Gastrocnemius medialis (tissue), 4 donors: ENCODE results near the gene ZFYVE16. TPM values are rescaled to one million over a fixed set of nuclear protein-coding genes. Genes with fewer than 3 reads are reported as not detected.
A peak's percentile ranks its signal among the peaks of the same experiment; 100 is the strongest.

Source experiments
- ATAC-seq, 2 donors: fragments of 150-250 bp; one replicate each; pipeline ENCODE4 v1.9.1; 2016
- DNase-seq, 2 donors: peaks; one replicate each; pipeline ENCODE4 v3.0.0-alpha.2; 2019
- H3K27ac ChIP-seq, 4 donors: fragments of 200-600 bp; sonication (generic); 1 replicate in 1 of 4; 2 replicates in 3 of 4; pipeline ENCODE4 v1.5.1; 2016 to 2018; ENCODE audit warnings: mild to moderate bottlenecking in 2 of 4, moderate library complexity in 1 of 4
- H3K27me3 ChIP-seq, 3 donors: fragments of 200-600 bp; sonication (generic) in 2 of 3; 1 replicate in 1 of 3; 2 replicates in 2 of 3; pipeline versions ENCODE4 v1.5.1 to v1.6.0; 2016 to 2019; ENCODE audit warnings: mild to moderate bottlenecking in 1 of 3, moderate library complexity in 1 of 3
- H3K36me3 ChIP-seq, 2 donors: fragments of 200-600 bp; sonication (generic) in 1 of 2; one replicate each; pipeline ENCODE4 v1.5.1; 2017 to 2018
- H3K4me1 ChIP-seq, 2 donors: fragments of 200-600 bp; sonication (generic) in 1 of 2; one replicate each; pipeline ENCODE4 v1.5.1; 2016 to 2017; ENCODE audit warnings: mild to moderate bottlenecking in 2 of 2
- H3K4me3 ChIP-seq, 4 donors: fragments of 200-600 bp; sonication (generic) in 3 of 4; 1 replicate in 1 of 4; 2 replicates in 3 of 4; pipeline ENCODE4 v1.5.1; 2016 to 2019; ENCODE audit warnings: mild to moderate bottlenecking in 2 of 4
- H3K9me3 ChIP-seq, 3 donors: fragments of 200-600 bp; sonication (generic) in 2 of 3; 1 replicate in 1 of 3; 2 replicates in 2 of 3; pipeline ENCODE4 v1.5.1; 2016 to 2019
- POLR2A ChIP-seq, 2 donors: fragments of 450-650 bp; IDR thresholded peaks; one replicate each; pipeline ENCODE4 v1.6.1; 2017; ENCODE audit warnings: antibody characterized with exemption in 2 of 2, mild to moderate bottlenecking in 2 of 2, moderate library complexity in 2 of 2
- in situ Hi-C, 4 donors: fragments of 200-750 bp; cut with MboI; loops; one replicate each; pipeline versions ENCODE4 v1.15.0 to v1.8.0; 2017; ENCODE audit warnings: low sequenced_read_pairs in 4 of 4
- intact Hi-C: fragments of 100-400 bp; cut with DNase I; formaldehyde crosslinking; loops from one replicate; pipeline ENCODE4 v1.15.1; 2023; ENCODE audit warnings: low total_unique reads
- total RNA-seq, 4 donors: library from RNA; depleted of rRNA; stranded (reverse); fragments of >200 nt; gene quantifications; one replicate each; pipeline versions ENCODE4 v1.1.0 to v1.2.3, GENCODE V29; 2016
- TF ChIP-seq, protein P1 (sequence below), 5 experiments: fragments of 450-650 bp in 3 of 5; fragments of 200-600 bp in 2 of 5; sonication (generic) in 2 of 5; IDR thresholded peaks in 4 of 5; conservative IDR thresholded peaks in 1 of 5; 1 replicate in 4 of 5; 2 replicates in 1 of 5; pipeline ENCODE4 v1.5.1; 2016 to 2019; ENCODE audit warnings: antibody characterized with exemption in 5 of 5, mild to moderate bottlenecking in 3 of 5, moderate library complexity in 3 of 5

Gene ZFYVE16
- total RNA-seq, result 10 to 100 TPM in 3 of 4 donors, 1 to 10 TPM in 1; 9.7 to 19.1 (median 12.4) TPM

DNA sequence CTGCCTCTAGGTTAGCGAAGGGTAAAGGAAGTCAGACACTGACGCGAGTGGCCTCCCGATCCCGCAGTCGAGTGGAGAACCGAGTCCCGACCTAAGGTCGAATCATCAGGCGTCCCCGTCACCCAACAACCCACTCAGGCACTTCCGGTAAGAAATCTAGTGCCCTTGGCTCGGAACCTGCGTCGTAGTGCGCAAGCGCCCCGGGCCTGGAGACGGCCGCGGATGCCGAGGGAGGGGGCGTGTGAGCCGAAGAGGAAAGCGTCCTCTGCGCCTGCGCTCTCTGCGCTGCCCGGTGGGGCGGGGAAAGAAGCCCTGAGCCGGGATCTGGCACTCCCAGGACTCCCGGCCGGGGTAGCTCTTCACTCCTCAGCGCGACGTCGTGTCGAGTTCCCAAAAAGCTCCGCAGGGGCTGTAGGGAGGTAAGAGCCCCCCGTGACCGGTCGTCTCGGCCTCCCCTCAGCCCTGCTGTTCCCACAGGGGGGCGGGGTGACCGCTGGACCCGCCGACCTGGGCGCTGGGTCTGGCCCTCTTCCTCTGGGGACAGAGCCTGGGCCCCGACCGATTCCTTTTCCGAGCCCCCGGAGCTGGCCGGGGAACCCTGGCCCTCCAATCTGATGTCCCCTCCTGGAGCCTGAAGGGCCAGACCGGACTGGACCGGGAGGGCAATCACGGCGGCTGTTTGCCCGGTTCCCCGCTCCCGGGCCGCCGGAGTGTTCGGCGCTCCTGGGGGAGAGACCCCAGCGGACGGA lies at the start of gene ZFYVE16:
Gene ZFYVE16, plus strand, starts transcription at position 330 of the 749 bp plus-strand sequence. CDS start 26,084 bp downstream, outside the sequence.
- H3K9me3 ChIP-seq, result no peaks in the 10 kb centered on the region
- intact Hi-C loops, result loop anchor here (2.0 to 10.0 kb wide), 7 partner anchors 79 to 1171 kb away; partner anchors contain the start of genes CKMT2, DHFR, FAM151B and JMY
- H3K4me1 ChIP-seq, result peaks cover 18 to 22% of the 10 kb centered on the region in 2 donors
- H3K27ac ChIP-seq, result peak within 1 kb of the TSS; percentile 94 to 99 (median 96)
- H3K36me3 ChIP-seq, result peaks cover 0 to 7% of the 10 kb centered on the region in 2 donors
- H3K4me3 ChIP-seq, result peak within 1 kb of the TSS; percentile 88 to 98 (median 93)
- H3K27me3 ChIP-seq, result no peaks in the 10 kb centered on the region
- TF ChIP-seq, protein P1, sequence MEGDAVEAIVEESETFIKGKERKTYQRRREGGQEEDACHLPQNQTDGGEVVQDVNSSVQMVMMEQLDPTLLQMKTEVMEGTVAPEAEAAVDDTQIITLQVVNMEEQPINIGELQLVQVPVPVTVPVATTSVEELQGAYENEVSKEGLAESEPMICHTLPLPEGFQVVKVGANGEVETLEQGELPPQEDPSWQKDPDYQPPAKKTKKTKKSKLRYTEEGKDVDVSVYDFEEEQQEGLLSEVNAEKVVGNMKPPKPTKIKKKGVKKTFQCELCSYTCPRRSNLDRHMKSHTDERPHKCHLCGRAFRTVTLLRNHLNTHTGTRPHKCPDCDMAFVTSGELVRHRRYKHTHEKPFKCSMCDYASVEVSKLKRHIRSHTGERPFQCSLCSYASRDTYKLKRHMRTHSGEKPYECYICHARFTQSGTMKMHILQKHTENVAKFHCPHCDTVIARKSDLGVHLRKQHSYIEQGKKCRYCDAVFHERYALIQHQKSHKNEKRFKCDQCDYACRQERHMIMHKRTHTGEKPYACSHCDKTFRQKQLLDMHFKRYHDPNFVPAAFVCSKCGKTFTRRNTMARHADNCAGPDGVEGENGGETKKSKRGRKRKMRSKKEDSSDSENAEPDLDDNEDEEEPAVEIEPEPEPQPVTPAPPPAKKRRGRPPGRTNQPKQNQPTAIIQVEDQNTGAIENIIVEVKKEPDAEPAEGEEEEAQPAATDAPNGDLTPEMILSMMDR (IDR thresholded peaks at IDR 0.05 in 4 of 5, conservative IDR thresholded peaks at IDR 0.05 in 1 of 5), result peak; percentile 48 to 74 (median 60)
- TF ChIP-seq POLR2A (IDR thresholded peaks at IDR 0.05), result peak; percentile 87 to 93
- in situ Hi-C loops, result loop anchor here in 1 of 4 donors (10.0 kb wide), 1 partner anchor 153 kb away; the partner anchor contains the start of gene SERINC5
- ATAC-seq (peak; percentile 94 to 95), DNase-seq (peak; percentile 95 to 97)

DNA sequence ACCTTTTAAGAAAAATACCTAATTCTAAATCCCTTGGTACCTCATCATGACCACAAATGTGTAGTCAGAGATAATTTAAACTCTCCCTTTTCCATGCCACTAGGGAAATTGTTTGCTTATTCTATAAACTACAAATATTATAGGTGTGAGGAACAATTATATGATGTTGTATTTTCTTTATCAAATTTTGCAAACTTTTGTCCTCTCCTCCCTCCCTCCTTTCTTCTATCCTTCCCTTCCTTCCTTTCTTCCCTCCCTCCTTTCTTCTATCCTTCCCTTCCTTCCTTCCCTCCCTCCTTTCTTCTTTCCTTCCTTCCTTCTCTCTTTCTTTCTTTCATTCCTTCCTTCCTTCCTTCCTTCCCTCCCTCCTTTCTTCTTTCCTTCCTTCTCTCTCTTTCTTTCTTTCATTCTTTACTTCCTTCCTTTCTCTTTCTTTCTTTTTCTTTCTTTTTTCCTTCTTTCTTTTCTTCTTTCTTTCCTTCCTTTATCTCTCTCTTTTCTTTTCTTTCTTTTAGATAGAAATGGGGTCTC lies 46.9 kb upstream of the ZFYVE16 start:
- DNase-seq (no peak), ATAC-seq (no peak)
- TF ChIP-seq, protein P1 (IDR thresholded peaks at IDR 0.05 in 4 of 5, conservative IDR thresholded peaks at IDR 0.05 in 1 of 5), result no peak
- TF ChIP-seq POLR2A (IDR thresholded peaks at IDR 0.05), result no peak
- H3K27me3 ChIP-seq, result no peaks in the 10 kb centered on the region
- H3K4me3 ChIP-seq, result no peak overlapping the region
- in situ Hi-C loops (no loop called here), intact Hi-C loops (no loop called here)
- H3K27ac ChIP-seq, result no peak overlapping the region
- no peaks in the 10 kb centered on the region for H3K36me3 ChIP-seq
- no peaks in the 10 kb centered on the region for H3K9me3 ChIP-seq
- H3K4me1 ChIP-seq, result no peaks in the 10 kb centered on the region

DNA sequence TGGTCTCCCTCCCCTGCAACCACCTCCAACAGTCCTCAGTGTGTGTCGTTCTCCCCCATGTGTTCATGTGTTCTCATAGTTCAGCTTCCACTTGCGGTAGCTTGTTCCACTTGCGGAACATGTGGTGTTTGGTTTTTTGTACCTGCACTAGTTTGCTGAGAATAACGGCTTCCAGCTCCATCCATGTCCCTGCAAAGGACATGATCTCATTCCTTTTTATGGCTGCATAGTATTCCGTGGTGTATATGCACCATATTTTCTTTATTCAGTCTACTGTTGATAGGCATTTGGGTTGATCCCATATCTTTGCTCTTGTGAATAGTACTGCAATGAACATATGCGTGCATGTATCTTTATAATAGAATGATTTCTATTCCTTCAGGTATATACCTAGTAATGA lies 43.0 kb upstream of the ZFYVE16 start:
- intact Hi-C loops (no loop called here), in situ Hi-C loops (no loop called here)
- no peak for DNase-seq
- no peaks in the 10 kb centered on the region for H3K36me3 ChIP-seq
- no peaks in the 10 kb centered on the region for H3K4me1 ChIP-seq
- TF ChIP-seq, protein P1 (IDR thresholded peaks at IDR 0.05 in 4 of 5, conservative IDR thresholded peaks at IDR 0.05 in 1 of 5), result no peak
- no peak for TF ChIP-seq POLR2A (IDR thresholded peaks at IDR 0.05)
- no peak overlapping the region for H3K27ac ChIP-seq
- no peak for ATAC-seq
- H3K27me3 ChIP-seq, result no peaks in the 10 kb centered on the region
- H3K4me3 ChIP-seq, result no peak overlapping the region
- H3K9me3 ChIP-seq, result no peaks in the 10 kb centered on the region

DNA sequence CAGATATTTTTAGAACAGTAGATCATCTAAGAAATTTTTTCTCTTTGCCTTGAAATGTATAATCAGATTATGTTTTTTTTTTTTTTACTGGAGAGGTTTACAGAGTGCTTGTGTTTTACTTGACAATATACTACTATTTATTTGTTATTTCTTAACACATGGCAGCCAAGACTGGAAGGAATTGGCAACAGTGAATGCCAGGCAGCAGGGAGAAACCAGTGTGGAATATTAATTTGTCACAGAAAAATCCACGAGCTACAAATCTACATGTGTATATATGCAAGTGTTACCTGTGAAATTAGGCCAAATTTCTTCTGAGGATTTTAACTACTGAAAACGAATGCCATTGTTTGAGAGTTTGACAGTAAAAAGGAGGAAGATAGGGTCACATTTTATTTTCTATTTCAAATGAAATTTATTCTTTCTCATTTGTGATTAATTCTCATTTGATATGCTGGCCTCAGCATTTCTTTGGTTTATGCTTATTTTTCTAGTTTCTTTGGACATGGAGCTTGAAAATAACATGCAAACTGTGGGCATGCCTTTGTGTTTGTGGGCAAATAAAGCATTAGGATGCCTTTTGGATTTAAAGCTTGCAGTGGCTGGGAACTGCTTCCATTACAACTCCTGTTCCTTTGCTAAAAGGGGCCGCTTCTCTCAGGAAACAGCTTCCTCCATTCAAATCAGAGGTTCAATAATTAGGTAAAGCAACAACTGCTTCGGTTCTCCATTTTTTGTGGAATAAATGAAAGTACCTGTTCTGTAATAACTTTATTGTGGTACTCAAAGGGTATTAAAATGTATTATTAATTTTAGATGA lies 39.0 kb upstream of the ZFYVE16 start:
- no peak overlapping the region for H3K4me3 ChIP-seq
- H3K27me3 ChIP-seq, result no peaks in the 10 kb centered on the region
- no peaks in the 10 kb centered on the region for H3K4me1 ChIP-seq
- TF ChIP-seq, protein P1 (IDR thresholded peaks at IDR 0.05 in 4 of 5, conservative IDR thresholded peaks at IDR 0.05 in 1 of 5), result no peak
- no peak for TF ChIP-seq POLR2A (IDR thresholded peaks at IDR 0.05)
- intact Hi-C loops, result no loop called here
- no peaks in the 10 kb centered on the region for H3K36me3 ChIP-seq
- ATAC-seq, result no peak
- no peak overlapping the region for H3K27ac ChIP-seq
- no peaks in the 10 kb centered on the region for H3K9me3 ChIP-seq
- no peak for DNase-seq
- in situ Hi-C loops, result no loop called here
